GM10248 (cell line): ENCODE results near the gene CORO6.
A peak's percentile ranks its signal among the peaks of the same experiment; 100 is the strongest.

ENCODE experiments used
- CTCF ChIA-PET: fragments of 300-600 bp; sonication (Branson Sonifier 250); formaldehyde crosslinking; extraction: SDS; loops from one replicate; lab custom pipeline; 2021; ENCODE audit warnings: antibody characterized with exemption; lab: Yijun Ruan, JAX
- POLR2A ChIA-PET: fragments of 350-650 bp; sonication (Branson Sonifier 250); formaldehyde crosslinking; extraction: SDS; loops from one replicate; lab custom pipeline; 2020; ENCODE audit warnings: antibody characterized with exemption; lab: Yijun Ruan, JAX
- DNase-seq: peaks from one replicate; pipeline ENCODE4 v3.0.0; 2012; ENCODE audit errors: extremely low spot score
- CTCF ChIP-seq: IDR thresholded peaks from 2 replicates; pipeline ENCODE4 v1.5.1; 2012; ENCODE audit warnings: mild to moderate bottlenecking, low read depth; ENCODE audit errors: extremely low read depth, missing control alignments, control extremely low read depth

CORO6 gene

GRCh38 chr17:29613352-29613837 lies 9.3 kb downstream of the CORO6 start:
- peak; percentile 85 for DNase-seq
- CTCF ChIA-PET: interaction anchor here (0.6 to 6.1 kb wide), 17 partner anchors 9 to 243 kb away, joined by 3 to 172 read pairs (median 4); partner anchors contain the start of genes ABHD15, ANKRD13B and GIT1
- POLR2A ChIA-PET: interaction anchor here (0.6 kb wide), 2 partner anchors 260 to 339 kb away, joined by 3 to 10 read pairs; no protein-coding TSS in a partner anchor
- TF ChIP-seq CTCF: peak; percentile 93

DNA sequence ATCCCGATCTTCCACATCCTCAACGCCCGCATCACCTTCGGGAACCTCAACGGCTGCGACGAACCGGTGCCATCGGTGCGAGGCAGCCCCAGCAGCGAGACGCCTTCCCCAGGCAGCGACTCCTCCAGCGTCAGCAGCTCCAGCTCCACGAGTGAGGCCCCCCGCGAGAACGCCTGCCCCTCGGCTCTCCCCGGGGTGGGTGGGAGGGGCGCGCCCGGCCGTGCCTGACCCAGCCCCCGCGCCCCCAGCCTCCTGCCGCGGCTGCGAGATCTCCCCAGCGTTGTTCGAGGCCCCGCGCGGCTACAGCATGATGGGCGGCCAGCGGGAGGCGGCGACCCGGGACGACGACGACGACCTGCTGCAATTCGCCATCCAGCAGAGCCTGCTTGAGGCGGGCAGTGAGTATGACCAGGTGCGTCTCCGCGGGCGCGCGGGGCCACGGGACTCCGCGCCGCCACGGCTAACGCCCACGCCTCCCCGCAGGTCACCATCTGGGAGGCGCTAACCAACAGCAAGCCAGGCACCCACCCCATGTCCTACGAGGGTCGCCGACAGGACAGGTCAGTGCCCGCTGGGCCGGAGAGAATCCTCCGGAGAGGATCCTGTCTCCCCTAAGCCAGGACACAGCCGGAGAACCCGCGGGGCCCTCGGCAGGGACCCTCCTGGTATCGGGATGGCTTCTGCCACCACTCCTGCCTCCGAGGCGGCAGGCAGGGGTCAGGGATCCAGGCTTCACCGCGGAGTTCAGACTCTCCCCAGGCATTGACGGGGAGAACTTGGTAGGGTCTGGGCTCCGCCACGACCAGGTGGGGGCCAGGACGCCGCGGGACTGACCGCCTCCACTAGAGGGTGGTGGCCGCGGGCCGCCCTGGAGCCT lies 10.1 kb downstream of the CORO6 start:
- no peak for TF ChIP-seq CTCF
- DNase-seq: no peak
- POLR2A ChIA-PET: no interaction called here
- CTCF ChIA-PET: interaction anchor here (0.6 to 6.1 kb wide), 20 partner anchors 9 to 319 kb away, joined by 3 to 172 read pairs (median 4); partner anchors contain the start of genes ABHD15, ANKRD13B and GIT1

DNA sequence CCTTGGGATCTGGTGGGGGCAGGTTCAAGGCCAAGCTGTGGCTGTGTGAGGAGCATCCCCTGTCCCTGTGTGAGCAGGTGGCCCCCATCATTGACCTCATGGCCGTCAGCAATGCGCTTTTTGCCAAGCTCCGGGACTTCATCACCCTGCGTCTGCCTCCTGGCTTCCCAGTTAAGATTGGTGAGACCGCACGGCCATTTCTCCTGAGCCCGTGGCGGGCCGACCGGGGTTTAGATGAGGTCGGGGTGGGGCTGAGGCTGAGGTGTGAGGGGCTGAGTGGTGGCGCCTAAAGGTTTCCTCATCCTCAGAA lies 10.7 kb downstream of the CORO6 start:
- no peak for TF ChIP-seq CTCF
- DNase-seq: no peak
- POLR2A ChIA-PET: no interaction called here
- CTCF ChIA-PET: interaction anchor here (1.1 to 3.2 kb wide), 4 partner anchors 19 to 319 kb away, joined by 3 to 48 read pairs (median 6); partner anchors contain the start of gene ANKRD13B

GRCh38 chr17:29611351-29612093 lies 11.2 kb downstream of the CORO6 start:
- TF ChIP-seq CTCF: no peak
- ChIA-PET CTCF (interaction anchor here (1.0 to 3.2 kb wide), 5 partner anchors 19 to 320 kb away, joined by 3 to 48 read pairs (median 5); partner anchors contain the start of gene ANKRD13B), POLR2A (no interaction called here)
- DNase-seq: no peak

- ChIA-PET POLR2A (interaction anchor here (0.6 kb wide), 1 partner anchor 884 kb away, joined by 11 read pairs; no protein-coding TSS in a partner anchor), CTCF (interaction anchor here (1.0 to 4.0 kb wide), 3 partner anchors 7 to 169 kb away, joined by 3 to 30 read pairs (median 6); no protein-coding TSS in a partner anchor)
- no peak for TF ChIP-seq CTCF
These were observed 12.3 kb downstream of the CORO6 start for GRCh38 chr17:29610395-29610794.

DNA sequence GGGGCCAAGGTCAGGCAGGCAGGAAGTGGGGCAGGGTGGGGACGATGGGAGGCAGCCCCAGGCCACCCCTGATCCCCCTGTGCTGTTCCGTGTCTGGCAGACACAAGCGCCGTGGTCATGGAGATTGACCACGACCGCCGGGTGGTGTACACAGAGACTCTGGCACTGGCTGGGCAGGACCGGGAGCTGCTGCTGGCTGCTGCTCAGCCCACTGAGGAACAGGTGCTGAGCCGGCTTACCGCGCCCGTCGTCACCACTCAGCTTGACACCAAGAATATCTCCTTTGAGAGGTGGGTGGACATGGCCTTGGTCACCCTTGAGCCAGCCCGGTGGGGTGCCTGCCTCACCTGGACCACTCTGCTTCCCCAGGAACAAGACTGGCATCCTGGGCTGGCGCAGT lies 13.7 kb downstream of the CORO6 start:
- no peak for TF ChIP-seq CTCF
- DNase-seq: no peak
- ChIA-PET POLR2A (no interaction called here), CTCF (interaction anchor here (2.3 to 4.0 kb wide), 3 partner anchors 9 to 23 kb away, joined by 6 to 30 read pairs (median 13); no protein-coding TSS in a partner anchor)

More at GRCh38 chr17:29610395-29610794, 12.3 kb downstream of the CORO6 start:
- DNase-seq: no peak
